ENCODE measurements around the gene MACROD2. TPM values are rescaled to one million over a fixed set of nuclear protein-coding genes. Genes with fewer than 3 reads are reported as not detected.

Gene MACROD2
- total RNA-seq, 1 experiment from 2014 or later = 1.6 TPM

DNA sequence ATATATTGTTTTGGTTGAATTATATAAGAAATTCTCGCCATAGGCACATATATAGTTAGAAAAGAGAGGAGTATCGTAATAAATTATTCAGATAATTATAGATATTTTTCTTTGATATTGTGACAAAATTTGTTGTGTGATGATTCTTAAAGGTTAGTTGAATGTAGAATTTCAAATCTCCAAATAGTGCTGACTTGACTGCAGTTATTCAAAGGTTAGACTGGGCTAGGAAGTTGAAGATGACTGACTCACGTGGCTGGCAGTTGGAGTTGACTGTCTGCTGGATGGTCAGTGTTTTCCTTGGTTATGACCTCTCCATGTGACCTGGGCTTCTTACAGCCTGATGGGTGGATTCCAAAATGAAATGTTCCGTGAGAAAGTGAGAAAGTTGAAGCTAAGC lies 286.8 kb downstream of the MACROD2 start:
- TF ChIP-seq, protein P1, sequence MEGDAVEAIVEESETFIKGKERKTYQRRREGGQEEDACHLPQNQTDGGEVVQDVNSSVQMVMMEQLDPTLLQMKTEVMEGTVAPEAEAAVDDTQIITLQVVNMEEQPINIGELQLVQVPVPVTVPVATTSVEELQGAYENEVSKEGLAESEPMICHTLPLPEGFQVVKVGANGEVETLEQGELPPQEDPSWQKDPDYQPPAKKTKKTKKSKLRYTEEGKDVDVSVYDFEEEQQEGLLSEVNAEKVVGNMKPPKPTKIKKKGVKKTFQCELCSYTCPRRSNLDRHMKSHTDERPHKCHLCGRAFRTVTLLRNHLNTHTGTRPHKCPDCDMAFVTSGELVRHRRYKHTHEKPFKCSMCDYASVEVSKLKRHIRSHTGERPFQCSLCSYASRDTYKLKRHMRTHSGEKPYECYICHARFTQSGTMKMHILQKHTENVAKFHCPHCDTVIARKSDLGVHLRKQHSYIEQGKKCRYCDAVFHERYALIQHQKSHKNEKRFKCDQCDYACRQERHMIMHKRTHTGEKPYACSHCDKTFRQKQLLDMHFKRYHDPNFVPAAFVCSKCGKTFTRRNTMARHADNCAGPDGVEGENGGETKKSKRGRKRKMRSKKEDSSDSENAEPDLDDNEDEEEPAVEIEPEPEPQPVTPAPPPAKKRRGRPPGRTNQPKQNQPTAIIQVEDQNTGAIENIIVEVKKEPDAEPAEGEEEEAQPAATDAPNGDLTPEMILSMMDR (conservative IDR thresholded peaks at IDR 0.05) = no peak
- Histone ChIP-seq H4K20me1 (ENCODE audit: control insufficient read depth, insufficient read depth, insufficient read length) (no peaks in the 10 kb centered on the region), H2AK5ac (ENCODE audit: insufficient read length, low read length) (no peak overlapping the region), H2BK20ac (ENCODE audit: low read depth, low read length, poor library complexity, severe bottlenecking) (no peak overlapping the region), H4K5ac (ENCODE audit: insufficient read length, low read depth, low read length) (no peak overlapping the region), H4K91ac (ENCODE audit: insufficient read length, low read depth, low read length) (no peak overlapping the region), H3K79me2 (ENCODE audit: insufficient read depth, low read length) (no peaks in the 10 kb centered on the region), H3T11ph (ENCODE audit: low read length) (no peak overlapping the region), H3K79me1 (ENCODE audit: insufficient read depth, low read depth, low read length, poor library complexity, severe bottlenecking) (no peaks in the 10 kb centered on the region), H3K23ac (ENCODE audit: insufficient read length, low read depth, low read length) (no peak overlapping the region), H3K4me1 (ENCODE audit: insufficient read depth, low read length) (no peaks in the 10 kb centered on the region), H3K23me2 (ENCODE audit: insufficient read length, low read depth, low read length, poor library complexity, severe bottlenecking) (no peaks in the 10 kb centered on the region), H3K9ac (ENCODE audit: extremely low read depth, insufficient read length, low read length) (no peak overlapping the region), H3K18ac (ENCODE audit: insufficient read length, low read depth, low read length) (no peak overlapping the region), H2BK12ac (ENCODE audit: insufficient read length, low read depth, low read length) (no peak overlapping the region), H3K4me2 (ENCODE audit: insufficient read depth, insufficient read length, low read length) (no peak overlapping the region), H3K4ac (ENCODE audit: low read depth, low read length) (no peak overlapping the region), H2BK15ac (ENCODE audit: low read depth, low read length) (no peak overlapping the region), H2AFZ (ENCODE audit: low read length) (no peak overlapping the region), H3K9me3 (ENCODE audit: control insufficient read depth, low read depth, low read length) (no peaks in the 10 kb centered on the region), H2BK5ac (ENCODE audit: insufficient read length, low read length) (no peak overlapping the region), H2BK120ac (ENCODE audit: low read depth, low read length, poor library complexity, severe bottlenecking) (no peak overlapping the region), H4K8ac (replicated peaks; ENCODE audit: insufficient read length, low read depth, low read length) (no peak overlapping the region), H3K27me3 (ENCODE audit: insufficient read depth, low read length) (no peaks in the 10 kb centered on the region), H3K56ac (ENCODE audit: insufficient read length, low read depth, low read length) (no peak overlapping the region), H3K27ac (ENCODE audit: insufficient read length, low read depth, low read length) (no peak overlapping the region), H3K14ac (ENCODE audit: insufficient read depth, low read length) (no peak overlapping the region)
- Mint-ChIP-seq H3K27ac (no peak overlapping the region), H3K4me1 (no peaks in the 10 kb centered on the region), H3K4me3 (no peak overlapping the region), H3K9me3 (no peaks in the 10 kb centered on the region), H3K27me3 (ENCODE audit: low read depth) (no peaks in the 10 kb centered on the region), H3K36me3 (ENCODE audit: insufficient read depth in 1 of 3, low read depth in 3 of 3) (no peaks in the 10 kb centered on the region)
- DNase-seq = no peak
- WGBS (ENCODE audit: extremely low coverage, insufficient read length, low lambda C conversion rate) = 100% methylated on average over 1 of the region's 4 CpGs

Measured in H9 (cell line).